ENCODE measurements around the gene STXBP1.

STXBP1 gene

GRCh38 chr9:127703289-127703946, 91.3 kb downstream of the STXBP1 start:
- Mint-ChIP-seq H3K27me3 (no peaks in the 10 kb centered on the region), H3K9me3 (no peaks in the 10 kb centered on the region), H3K4me1 (ENCODE audit: low read depth in 2 of 2) (peaks cover 19 to 25% of the 10 kb centered on the region in 2 donors), H3K27ac (peak overlapping the region; percentile 13 to 69), H3K4me3 (no peak overlapping the region), H3K36me3 (ENCODE audit: insufficient read depth) (peaks cover 6% of the 10 kb centered on the region)
- DNase-seq: no peak
- no peak for ATAC-seq (replicated peaks)

GRCh38 chr9:127705577-127706379, 93.7 kb downstream of the STXBP1 start:
- DNase-seq (no peak), ATAC-seq (replicated peaks) (no peak)
- Mint-ChIP-seq H3K4me1 (ENCODE audit: low read depth in 2 of 2) (peaks cover 16 to 25% of the 10 kb centered on the region in 2 donors), H3K4me3 (no peak overlapping the region), H3K27ac (peak overlapping the region in 1 of 2 donors; percentile 66), H3K9me3 (no peaks in the 10 kb centered on the region), H3K36me3 (ENCODE audit: insufficient read depth) (peaks cover 6% of the 10 kb centered on the region), H3K27me3 (no peaks in the 10 kb centered on the region)

GRCh38 chr9:127706836-127707241, 94.8 kb downstream of the STXBP1 start, which contains the start of gene CFAP157:
CFAP157 (plus strand) TSS chr9:127706988; CDS start chr9:127707032, 44 bp downstream.
- peaks cover 24 to 32% of the 10 kb centered on the region in 2 donors for H3K4me1 Mint-ChIP-seq (ENCODE audit: low read depth in 2 of 2)
- peak within 1 kb of the TSS; percentile 22 to 78 for H3K27ac Mint-ChIP-seq
- no peaks in the 10 kb centered on the region for H3K27me3 Mint-ChIP-seq
- peaks cover 6% of the 10 kb centered on the region for H3K36me3 Mint-ChIP-seq (ENCODE audit: insufficient read depth)
- peak within 1 kb of the TSS in 1 of 2 donors; percentile 34 for H3K4me3 Mint-ChIP-seq
- DNase-seq (no peak), ATAC-seq (replicated peaks) (no peak)
- H3K9me3 Mint-ChIP-seq: no peaks in the 10 kb centered on the region

- peaks cover 27 to 34% of the 10 kb centered on the region in 2 donors for H3K4me1 Mint-ChIP-seq (ENCODE audit: low read depth in 2 of 2)
- peak overlapping the region in 1 of 2 donors; percentile 34 for H3K4me3 Mint-ChIP-seq
- H3K36me3 Mint-ChIP-seq (ENCODE audit: insufficient read depth): peaks cover 6% of the 10 kb centered on the region
- peak overlapping the region in 1 of 2 donors; percentile 78 for H3K27ac Mint-ChIP-seq
- DNase-seq (peak; percentile 61 to 65 (median 62)), ATAC-seq (replicated peaks) (peak; percentile 97)
- H3K27me3 Mint-ChIP-seq: no peaks in the 10 kb centered on the region
- no peaks in the 10 kb centered on the region for H3K9me3 Mint-ChIP-seq
Measured at GRCh38 chr9:127707766-127708165, 95.7 kb downstream of the STXBP1 start.

GRCh38 chr9:127708952-127709587, 97.0 kb downstream of the STXBP1 start:
- Mint-ChIP-seq H3K9me3 (no peaks in the 10 kb centered on the region), H3K4me1 (ENCODE audit: low read depth in 2 of 2) (peaks cover 27 to 36% of the 10 kb centered on the region in 2 donors), H3K27me3 (no peaks in the 10 kb centered on the region), H3K27ac (peak overlapping the region in 1 of 2 donors; percentile 65), H3K36me3 (ENCODE audit: insufficient read depth) (peaks cover 8% of the 10 kb centered on the region), H3K4me3 (no peak overlapping the region)
- ATAC-seq (replicated peaks) (no peak), DNase-seq (no peak)

GRCh38 chr9:127710204-127710783, 98.2 kb downstream of the STXBP1 start:
- H3K27ac Mint-ChIP-seq: peak overlapping the region; percentile 44 to 76
- no peak for ATAC-seq (replicated peaks)
- H3K36me3 Mint-ChIP-seq (ENCODE audit: insufficient read depth): peaks cover 8% of the 10 kb centered on the region
- H3K9me3 Mint-ChIP-seq: no peaks in the 10 kb centered on the region
- H3K4me3 Mint-ChIP-seq: peak overlapping the region in 1 of 2 donors; percentile 24
- no peak for DNase-seq
- H3K27me3 Mint-ChIP-seq: no peaks in the 10 kb centered on the region
- H3K4me1 Mint-ChIP-seq (ENCODE audit: low read depth in 2 of 2): peaks cover 28 to 39% of the 10 kb centered on the region in 2 donors

- Mint-ChIP-seq H3K4me1 (ENCODE audit: low read depth in 2 of 2) (peaks cover 36 to 46% of the 10 kb centered on the region in 2 donors), H3K9me3 (no peaks in the 10 kb centered on the region), H3K27me3 (no peaks in the 10 kb centered on the region), H3K4me3 (peak overlapping the region; percentile 39 to 54), H3K36me3 (ENCODE audit: insufficient read depth) (peaks cover 16% of the 10 kb centered on the region), H3K27ac (peak overlapping the region in 1 of 2 donors; percentile 76)
- DNase-seq (no peak), ATAC-seq (replicated peaks) (no peak)
Measured at GRCh38 chr9:127711226-127711701, 99.2 kb downstream of the STXBP1 start.

GRCh38 chr9:127711831-127712274, 99.8 kb downstream of the STXBP1 start:
- Mint-ChIP-seq H3K27me3 (no peaks in the 10 kb centered on the region), H3K27ac (no peak overlapping the region), H3K9me3 (no peaks in the 10 kb centered on the region), H3K4me3 (no peak overlapping the region), H3K4me1 (ENCODE audit: low read depth in 2 of 2) (peaks cover 36 to 47% of the 10 kb centered on the region in 2 donors), H3K36me3 (ENCODE audit: insufficient read depth) (peaks cover 16% of the 10 kb centered on the region)
- ATAC-seq (replicated peaks) (no peak), DNase-seq (no peak)

GRCh38 chr9:127712371-127712770, 100.3 kb downstream of the STXBP1 start:
- DNase-seq (no peak), ATAC-seq (replicated peaks) (no peak)
- H3K36me3 Mint-ChIP-seq (ENCODE audit: insufficient read depth): peaks cover 16% of the 10 kb centered on the region
- H3K9me3 Mint-ChIP-seq: no peaks in the 10 kb centered on the region
- peaks cover 34 to 46% of the 10 kb centered on the region in 2 donors for H3K4me1 Mint-ChIP-seq (ENCODE audit: low read depth in 2 of 2)
- no peak overlapping the region for H3K4me3 Mint-ChIP-seq
- H3K27ac Mint-ChIP-seq: no peak overlapping the region
- no peaks in the 10 kb centered on the region for H3K27me3 Mint-ChIP-seq

- no peak for DNase-seq
- ATAC-seq (replicated peaks): no peak
- Mint-ChIP-seq H3K36me3 (ENCODE audit: insufficient read depth) (peaks cover 16% of the 10 kb centered on the region), H3K27me3 (no peaks in the 10 kb centered on the region), H3K4me1 (ENCODE audit: low read depth in 2 of 2) (peaks cover 32 to 43% of the 10 kb centered on the region in 2 donors), H3K9me3 (no peaks in the 10 kb centered on the region), H3K27ac (peak overlapping the region in 1 of 2 donors; percentile 41), H3K4me3 (no peak overlapping the region)
Measured at GRCh38 chr9:127712867-127713266, 100.8 kb downstream of the STXBP1 start.

GRCh38 chr9:127714020-127714750, 102.1 kb downstream of the STXBP1 start:
- Mint-ChIP-seq H3K27ac (peak overlapping the region in 1 of 2 donors; percentile 41), H3K36me3 (ENCODE audit: insufficient read depth) (peaks cover 16% of the 10 kb centered on the region), H3K9me3 (no peaks in the 10 kb centered on the region), H3K27me3 (no peaks in the 10 kb centered on the region), H3K4me3 (peak overlapping the region; percentile 87 to 91), H3K4me1 (ENCODE audit: low read depth in 2 of 2) (peaks cover 33 to 40% of the 10 kb centered on the region in 2 donors)
- DNase-seq (no peak), ATAC-seq (replicated peaks) (no peak)

- peaks cover 39 to 45% of the 10 kb centered on the region in 2 donors for H3K4me1 Mint-ChIP-seq (ENCODE audit: low read depth in 2 of 2)
- peaks cover 15% of the 10 kb centered on the region for H3K36me3 Mint-ChIP-seq (ENCODE audit: insufficient read depth)
- H3K27ac Mint-ChIP-seq: peak overlapping the region; percentile 89 to 95
- peak overlapping the region; percentile 87 to 91 for H3K4me3 Mint-ChIP-seq
- no peak for DNase-seq
- ATAC-seq (replicated peaks): peak; percentile 18
- H3K27me3 Mint-ChIP-seq: no peaks in the 10 kb centered on the region
- H3K9me3 Mint-ChIP-seq: no peaks in the 10 kb centered on the region
Measured at GRCh38 chr9:127714951-127715469, 102.9 kb downstream of the STXBP1 start.

Measured in effector memory CD8-positive, alpha-beta T cell (primary cell).